ENCODE data around the gene KRTAP10-5.

DNA sequence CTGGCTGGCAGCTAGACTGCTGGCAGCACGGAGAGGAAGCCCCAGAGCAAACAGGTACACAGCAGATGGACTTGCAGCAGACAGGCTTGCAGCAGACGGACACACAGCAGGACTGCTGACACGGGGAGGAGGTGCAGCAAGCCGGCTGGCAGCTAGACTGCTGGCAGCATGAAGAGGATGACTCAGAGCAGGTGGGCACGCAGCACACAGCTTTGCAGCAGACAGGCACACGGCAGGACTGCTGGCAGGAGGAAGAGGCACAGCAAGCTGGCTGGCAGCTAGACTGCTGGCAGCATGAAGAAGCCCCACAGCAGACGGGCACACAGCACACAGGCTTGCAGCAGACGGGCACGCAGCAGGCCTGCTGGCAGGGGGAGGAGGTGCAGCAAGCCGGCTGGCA is 29.6 kb downstream of the KRTAP10-5 start:
- no peak for TF ChIP-seq POLR2A (IDR thresholded peaks at IDR 0.05)
- TF ChIP-seq, protein P1, sequence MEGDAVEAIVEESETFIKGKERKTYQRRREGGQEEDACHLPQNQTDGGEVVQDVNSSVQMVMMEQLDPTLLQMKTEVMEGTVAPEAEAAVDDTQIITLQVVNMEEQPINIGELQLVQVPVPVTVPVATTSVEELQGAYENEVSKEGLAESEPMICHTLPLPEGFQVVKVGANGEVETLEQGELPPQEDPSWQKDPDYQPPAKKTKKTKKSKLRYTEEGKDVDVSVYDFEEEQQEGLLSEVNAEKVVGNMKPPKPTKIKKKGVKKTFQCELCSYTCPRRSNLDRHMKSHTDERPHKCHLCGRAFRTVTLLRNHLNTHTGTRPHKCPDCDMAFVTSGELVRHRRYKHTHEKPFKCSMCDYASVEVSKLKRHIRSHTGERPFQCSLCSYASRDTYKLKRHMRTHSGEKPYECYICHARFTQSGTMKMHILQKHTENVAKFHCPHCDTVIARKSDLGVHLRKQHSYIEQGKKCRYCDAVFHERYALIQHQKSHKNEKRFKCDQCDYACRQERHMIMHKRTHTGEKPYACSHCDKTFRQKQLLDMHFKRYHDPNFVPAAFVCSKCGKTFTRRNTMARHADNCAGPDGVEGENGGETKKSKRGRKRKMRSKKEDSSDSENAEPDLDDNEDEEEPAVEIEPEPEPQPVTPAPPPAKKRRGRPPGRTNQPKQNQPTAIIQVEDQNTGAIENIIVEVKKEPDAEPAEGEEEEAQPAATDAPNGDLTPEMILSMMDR (IDR thresholded peaks at IDR 0.05), result no peak

All from right lobe of liver (tissue), 4 donors.